Activated T-helper 17 cell treated with anti-CD3 and anti-CD28 coated beads, Interleukin-2, amount 50 U/mL, for 72 hours (primary cell): ENCODE results near the gene GALNT6. TPM values are rescaled to one million over a fixed set of nuclear protein-coding genes. Genes with fewer than 3 reads are reported as not detected.
"Not testable (repeated sequence)": the region's sequence is repeated elsewhere in the genome, so short reads cannot be mapped to it uniquely, and the experiment has no call there.

Experiments
- ATAC-seq: fragments of 150-1000 bp; cut with Tn5 transposase; replicated peaks from 2 replicates; pipeline ENCODE4 v1.10.0; 2021; ENCODE audit warnings: mild to moderate bottlenecking, moderate library complexity
- H3K27ac Mint-ChIP-seq: one replicate; pipeline ENCODE4 v1.8.0; 2022; ENCODE audit warnings: mixed read lengths
- H3K27me3 Mint-ChIP-seq: one replicate; pipeline ENCODE4 v1.8.0; 2022; ENCODE audit warnings: mixed read lengths
- H3K36me3 Mint-ChIP-seq: one replicate; pipeline ENCODE4 v1.8.0; 2022; ENCODE audit warnings: low read depth, mild to moderate bottlenecking, mixed read lengths
- H3K4me1 Mint-ChIP-seq: one replicate; pipeline ENCODE4 v1.8.0; 2022; ENCODE audit warnings: mixed read lengths
- H3K4me3 Mint-ChIP-seq: one replicate; pipeline ENCODE4 v1.8.0; 2022; ENCODE audit warnings: mild to moderate bottlenecking, mixed read lengths
- H3K9me3 Mint-ChIP-seq: one replicate; pipeline ENCODE4 v1.8.0; 2022; ENCODE audit warnings: mixed read lengths
- total RNA-seq, 2 donors: library from RNA; stranded (reverse); gene quantifications; one replicate each; pipeline ENCODE4 v1.2.3, GENCODE V29; 2022

Gene GALNT6
- total RNA-seq, 2 donors from 2014 or later, result 6.2 to 7.2 TPM

DNA sequence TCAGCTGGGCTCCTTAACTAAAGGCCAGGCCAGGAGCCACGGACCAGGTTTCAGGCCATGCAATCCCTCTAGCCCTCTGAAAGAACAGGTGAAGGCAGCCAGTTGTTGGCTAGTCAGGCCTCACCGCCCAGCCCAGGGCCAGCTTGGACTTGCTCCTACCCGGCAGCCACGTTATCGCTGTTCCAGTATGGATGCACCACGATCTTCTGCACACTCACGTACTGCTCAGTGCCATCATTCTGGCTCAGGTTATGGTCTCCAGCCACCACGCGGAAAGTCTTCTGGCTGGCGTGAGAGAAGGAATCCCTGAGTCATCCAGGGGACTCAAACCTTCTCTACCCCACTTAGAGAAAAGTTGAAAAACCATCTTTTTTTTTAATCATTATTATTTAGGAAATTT lies 48.8 kb downstream of the GALNT6 start:
- Mint-ChIP-seq H3K4me1 (peaks cover 5% of the 10 kb centered on the region), H3K4me3 (no peak overlapping the region), H3K27me3 (no peaks in the 10 kb centered on the region), H3K27ac (no peak overlapping the region), H3K9me3 (no peaks in the 10 kb centered on the region), H3K36me3 (no peaks in the 10 kb centered on the region)
- ATAC-seq, result no peak

DNA sequence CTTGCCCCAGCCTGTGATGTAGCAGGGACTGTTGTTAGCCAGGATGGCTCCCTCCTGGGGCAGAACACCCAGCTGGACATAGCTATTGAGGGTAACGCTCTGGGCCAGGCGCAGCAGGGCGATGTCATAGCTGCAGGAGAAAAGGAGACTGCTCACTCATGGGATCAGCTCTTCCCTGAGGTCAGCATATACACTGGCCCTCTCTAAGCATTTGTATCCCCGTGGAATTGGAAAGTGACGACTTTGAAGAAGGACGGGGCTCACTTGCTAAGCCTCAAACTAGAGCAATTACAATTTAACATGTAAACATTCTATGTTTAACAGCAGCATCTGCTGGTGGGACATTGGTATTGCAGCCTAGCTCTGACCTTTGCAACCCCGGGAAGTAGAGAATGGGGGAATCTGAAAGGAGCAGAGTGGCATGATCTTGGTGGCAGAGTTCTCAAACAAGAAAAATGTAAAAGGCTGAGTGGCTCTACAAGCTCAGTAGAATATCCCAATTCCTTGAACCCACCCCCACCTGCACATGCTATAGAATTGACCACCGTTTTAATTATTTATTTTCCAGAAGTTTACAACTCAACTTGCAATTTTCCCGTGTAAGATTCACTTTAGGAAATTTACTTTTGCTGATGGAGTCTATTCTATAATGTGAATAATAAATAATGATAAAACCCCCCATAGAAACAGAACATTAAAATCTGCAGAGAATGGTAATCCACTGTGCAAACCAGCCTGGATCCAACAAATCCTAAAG lies 49.8 kb downstream of the GALNT6 start:
- Mint-ChIP-seq H3K4me1 (peaks cover 5% of the 10 kb centered on the region), H3K4me3 (peak overlapping the region; percentile 37), H3K27me3 (no peaks in the 10 kb centered on the region), H3K9me3 (no peaks in the 10 kb centered on the region), H3K36me3 (no peaks in the 10 kb centered on the region), H3K27ac (no peak overlapping the region)
- peak; percentile 83 for ATAC-seq

DNA sequence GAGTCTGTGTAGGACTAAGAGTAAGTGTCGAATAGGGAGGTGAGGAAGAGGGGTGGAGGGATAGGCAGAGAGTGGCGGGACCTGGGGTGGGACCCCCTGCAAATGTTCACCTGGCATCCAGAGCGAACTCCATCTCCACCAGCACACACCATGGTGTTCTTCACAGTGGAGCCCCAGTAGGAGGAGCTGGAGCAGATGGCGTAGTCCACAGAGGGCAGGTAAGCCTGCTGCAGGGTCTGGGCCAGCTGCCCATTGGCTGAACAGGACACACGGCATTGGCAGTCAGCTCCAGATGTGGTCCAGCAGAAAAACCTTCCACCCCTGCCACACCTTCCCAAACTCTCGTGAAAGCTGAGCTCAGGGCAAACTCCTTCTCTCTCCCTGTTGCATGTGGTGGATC lies 51.5 kb downstream of the GALNT6 start:
- Mint-ChIP-seq H3K36me3 (no peaks in the 10 kb centered on the region), H3K4me3 (no peak overlapping the region), H3K9me3 (no peaks in the 10 kb centered on the region), H3K4me1 (peaks cover 10% of the 10 kb centered on the region), H3K27me3 (no peaks in the 10 kb centered on the region), H3K27ac (no peak overlapping the region)
- ATAC-seq, result no peak

DNA sequence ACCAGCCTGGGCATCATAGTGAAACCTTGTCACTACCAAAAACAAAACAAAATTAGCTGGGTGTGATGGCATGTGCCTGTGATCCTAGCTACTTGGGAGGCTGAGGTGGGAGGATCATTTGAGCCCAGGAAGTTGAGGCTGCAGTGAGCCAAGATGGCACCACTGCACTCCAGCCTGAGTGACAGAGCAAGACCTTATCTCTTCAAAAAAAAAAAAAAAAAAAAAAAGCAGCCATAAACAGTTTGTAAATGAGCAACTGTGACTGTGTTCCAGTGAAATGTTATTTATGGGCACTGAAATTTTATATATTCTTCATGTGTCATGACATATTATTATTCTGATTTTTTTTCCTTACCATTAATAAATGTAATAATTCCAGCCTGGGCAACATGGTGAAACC lies 53.9 kb downstream of the GALNT6 start:
- not testable (repeated sequence) for H3K9me3 Mint-ChIP-seq, ATAC-seq, H3K36me3 Mint-ChIP-seq, H3K27me3 Mint-ChIP-seq, H3K27ac Mint-ChIP-seq, H3K4me3 Mint-ChIP-seq
- H3K4me1 Mint-ChIP-seq, result peaks cover 11% of the 10 kb centered on the region

DNA sequence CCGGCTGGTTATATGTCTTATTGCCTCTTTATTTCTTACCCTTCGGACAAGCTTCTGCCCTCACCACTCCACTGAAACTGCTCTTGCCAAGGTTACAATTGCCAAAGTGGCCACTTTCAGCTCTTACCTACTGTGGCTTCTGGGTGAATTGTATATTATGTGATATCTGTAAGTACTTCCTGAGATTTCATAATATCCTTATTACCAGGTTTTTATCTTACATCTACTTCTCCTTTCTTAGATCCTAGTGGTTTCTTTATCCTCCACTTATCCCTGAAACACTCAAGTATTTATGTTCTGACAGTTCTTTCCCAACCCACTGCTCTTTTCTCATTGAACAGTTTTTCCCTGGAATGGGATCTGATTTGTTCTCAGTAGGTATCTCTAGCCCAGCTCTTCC lies 55.3 kb downstream of the GALNT6 start:
- ATAC-seq, result no peak
- Mint-ChIP-seq H3K4me3 (no peak overlapping the region), H3K9me3 (no peaks in the 10 kb centered on the region), H3K36me3 (no peaks in the 10 kb centered on the region), H3K27me3 (no peaks in the 10 kb centered on the region), H3K27ac (no peak overlapping the region), H3K4me1 (peaks cover 7% of the 10 kb centered on the region)

DNA sequence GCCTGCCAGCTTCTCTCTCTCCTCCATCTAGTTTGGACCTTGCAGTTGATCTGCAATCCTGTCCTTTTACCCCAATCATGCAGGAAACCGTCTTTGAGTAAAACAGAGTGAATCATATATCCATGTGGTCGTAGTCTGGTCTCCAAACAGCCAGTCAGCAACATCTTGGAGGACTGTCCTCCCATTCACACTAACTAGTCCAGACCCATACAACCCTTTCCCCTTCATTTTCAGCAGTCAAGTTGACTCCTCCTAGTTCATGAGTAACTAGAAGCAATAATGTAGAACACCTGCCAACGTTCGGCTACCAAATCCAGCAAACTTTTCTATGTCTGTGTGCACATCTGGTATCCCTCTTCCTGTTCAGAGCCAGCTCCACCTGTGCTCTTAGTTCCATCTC lies 56.4 kb downstream of the GALNT6 start:
- Mint-ChIP-seq H3K27me3 (no peaks in the 10 kb centered on the region), H3K9me3 (no peaks in the 10 kb centered on the region), H3K27ac (peak overlapping the region; percentile 48), H3K36me3 (no peaks in the 10 kb centered on the region), H3K4me3 (no peak overlapping the region), H3K4me1 (peaks cover 11% of the 10 kb centered on the region)
- ATAC-seq, result no peak

DNA sequence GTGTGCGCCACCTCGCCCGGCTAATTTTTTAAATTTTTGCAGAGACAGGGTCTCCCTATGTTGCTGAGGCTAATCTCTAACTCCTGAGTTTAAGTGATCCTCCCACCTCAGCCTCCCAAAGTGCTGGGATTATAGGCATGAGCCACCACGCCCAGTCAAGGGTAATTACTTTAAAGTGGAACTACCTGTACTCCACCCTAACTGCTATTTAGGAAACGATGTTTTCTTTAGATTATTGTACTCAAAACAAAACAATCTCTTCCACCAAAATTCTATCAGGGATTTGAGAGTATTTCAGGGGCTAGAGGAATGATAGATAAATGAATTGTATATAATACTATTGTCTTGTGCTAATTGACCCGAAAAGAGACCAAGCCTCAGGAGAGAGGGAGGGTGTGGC lies 57.7 kb downstream of the GALNT6 start:
- ATAC-seq, result no peak
- H3K27ac Mint-ChIP-seq, result no peak overlapping the region
- no peak overlapping the region for H3K4me3 Mint-ChIP-seq
- no peaks in the 10 kb centered on the region for H3K27me3 Mint-ChIP-seq
- H3K36me3 Mint-ChIP-seq, result no peaks in the 10 kb centered on the region
- H3K9me3 Mint-ChIP-seq, result no peaks in the 10 kb centered on the region
- H3K4me1 Mint-ChIP-seq, result peaks cover 13% of the 10 kb centered on the region

DNA sequence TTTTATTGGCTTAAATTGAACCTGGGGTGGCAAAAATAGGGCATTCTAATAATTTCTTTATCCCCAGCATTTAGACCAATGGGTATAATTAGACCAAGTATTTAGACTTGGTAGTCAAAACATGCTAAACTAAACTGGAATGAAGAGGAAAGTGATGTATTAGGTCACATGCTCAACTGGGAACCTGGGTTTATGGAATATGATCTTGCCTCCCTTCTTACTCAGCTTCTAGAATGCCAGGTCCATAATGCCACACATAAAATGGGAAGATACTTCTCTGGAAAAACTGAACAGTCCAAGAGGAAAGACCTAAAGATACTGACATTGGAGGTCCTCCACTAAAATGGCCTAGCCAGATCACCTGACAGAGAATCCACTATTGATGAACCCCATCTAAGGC lies 61.0 kb downstream of the GALNT6 start:
- no peak for ATAC-seq
- H3K4me1 Mint-ChIP-seq, result peaks cover 26% of the 10 kb centered on the region
- no peaks in the 10 kb centered on the region for H3K36me3 Mint-ChIP-seq
- peak overlapping the region; percentile 54 for H3K4me3 Mint-ChIP-seq
- H3K9me3 Mint-ChIP-seq, result no peaks in the 10 kb centered on the region
- no peaks in the 10 kb centered on the region for H3K27me3 Mint-ChIP-seq
- peak overlapping the region; percentile 48 for H3K27ac Mint-ChIP-seq

DNA sequence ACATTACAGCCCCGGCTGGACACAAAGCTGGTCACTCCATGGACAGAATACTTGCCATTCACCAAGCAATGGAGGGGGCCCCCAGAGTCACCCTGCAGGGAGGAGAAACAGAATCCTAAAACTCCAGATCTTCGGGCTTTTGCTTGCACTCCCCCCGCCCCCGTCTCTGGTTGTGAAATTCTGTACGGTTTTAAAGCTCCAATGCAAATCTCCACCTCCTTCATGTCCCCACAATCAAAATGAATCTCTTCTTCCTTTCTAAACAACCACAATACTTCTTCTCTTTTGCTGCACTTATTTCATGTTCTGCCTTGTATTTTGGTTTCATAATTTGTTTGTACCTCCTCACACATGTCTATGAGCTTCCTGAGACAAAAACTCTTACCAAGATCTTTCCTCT lies 61.5 kb downstream of the GALNT6 start:
- H3K36me3 Mint-ChIP-seq, result no peaks in the 10 kb centered on the region
- no peaks in the 10 kb centered on the region for H3K27me3 Mint-ChIP-seq
- peaks cover 26% of the 10 kb centered on the region for H3K4me1 Mint-ChIP-seq
- no peaks in the 10 kb centered on the region for H3K9me3 Mint-ChIP-seq
- H3K27ac Mint-ChIP-seq, result peak overlapping the region; percentile 48
- peak; percentile 53 for ATAC-seq
- peak overlapping the region; percentile 54 for H3K4me3 Mint-ChIP-seq

DNA sequence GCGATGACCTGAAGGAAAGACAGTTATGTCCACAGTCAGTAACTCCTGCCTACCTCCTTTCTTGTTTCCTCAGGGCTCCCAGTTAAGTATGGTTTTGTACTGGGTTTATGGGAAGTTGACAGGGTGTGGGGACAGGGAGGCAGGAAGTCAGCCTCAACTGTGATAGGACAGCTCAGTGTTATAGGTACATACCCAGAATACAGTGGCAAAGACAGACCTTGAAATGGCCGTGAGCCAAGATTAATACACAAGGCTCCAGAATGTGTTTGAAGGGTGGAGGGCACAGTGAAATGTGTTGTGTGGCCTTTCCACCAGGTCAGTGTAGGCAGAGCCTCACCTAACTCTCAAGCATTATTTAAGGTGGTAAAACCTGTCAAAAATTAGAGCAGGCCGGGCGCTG lies 62.6 kb downstream of the GALNT6 start:
- ATAC-seq, result no peak
- H3K27ac Mint-ChIP-seq, result no peak overlapping the region
- no peaks in the 10 kb centered on the region for H3K27me3 Mint-ChIP-seq
- no peaks in the 10 kb centered on the region for H3K36me3 Mint-ChIP-seq
- H3K4me3 Mint-ChIP-seq, result peak overlapping the region; percentile 54
- peaks cover 25% of the 10 kb centered on the region for H3K4me1 Mint-ChIP-seq
- H3K9me3 Mint-ChIP-seq, result no peaks in the 10 kb centered on the region

DNA sequence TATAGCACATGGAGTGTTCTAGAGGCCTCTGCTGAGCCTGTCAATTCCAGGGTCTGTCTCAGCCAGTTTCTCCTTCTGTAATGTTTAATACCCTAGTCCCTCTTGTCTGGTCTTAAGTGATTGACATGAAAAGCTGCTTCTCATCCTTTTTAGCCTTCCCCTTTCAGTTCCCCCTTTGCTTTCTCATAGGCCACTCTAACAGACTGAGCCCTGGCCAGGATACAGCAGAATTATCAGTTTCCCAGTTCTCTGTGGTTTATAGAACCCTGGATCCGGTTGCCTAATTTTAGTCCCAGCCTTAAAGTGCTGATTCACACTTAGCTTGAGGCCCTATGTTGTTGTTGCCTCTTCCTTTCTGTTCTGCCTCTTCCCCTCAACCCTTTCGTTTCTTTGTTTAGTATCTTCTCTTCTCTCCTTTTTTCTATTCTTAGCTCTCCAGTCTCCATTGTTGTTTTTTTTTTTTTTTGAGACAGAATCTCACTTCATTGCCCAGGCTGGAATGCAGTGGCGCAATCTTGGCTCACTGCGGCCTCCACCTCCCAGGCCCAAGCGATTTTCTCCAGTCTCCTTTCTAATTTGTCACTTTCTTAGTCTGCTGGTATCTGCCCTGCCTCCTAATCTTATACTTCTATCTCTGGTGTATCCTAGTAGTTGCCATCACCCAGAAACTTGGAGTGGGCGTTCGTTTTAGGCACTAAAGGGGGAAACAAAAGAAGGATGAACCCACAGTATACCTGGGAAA lies 64.3 kb downstream of the GALNT6 start:
- ATAC-seq, result peak; percentile 6
- Mint-ChIP-seq H3K27me3 (no peaks in the 10 kb centered on the region), H3K36me3 (peaks cover 15% of the 10 kb centered on the region), H3K9me3 (no peaks in the 10 kb centered on the region), H3K4me3 (peak overlapping the region; percentile 67), H3K27ac (peak overlapping the region; percentile 84), H3K4me1 (peaks cover 34% of the 10 kb centered on the region)

DNA sequence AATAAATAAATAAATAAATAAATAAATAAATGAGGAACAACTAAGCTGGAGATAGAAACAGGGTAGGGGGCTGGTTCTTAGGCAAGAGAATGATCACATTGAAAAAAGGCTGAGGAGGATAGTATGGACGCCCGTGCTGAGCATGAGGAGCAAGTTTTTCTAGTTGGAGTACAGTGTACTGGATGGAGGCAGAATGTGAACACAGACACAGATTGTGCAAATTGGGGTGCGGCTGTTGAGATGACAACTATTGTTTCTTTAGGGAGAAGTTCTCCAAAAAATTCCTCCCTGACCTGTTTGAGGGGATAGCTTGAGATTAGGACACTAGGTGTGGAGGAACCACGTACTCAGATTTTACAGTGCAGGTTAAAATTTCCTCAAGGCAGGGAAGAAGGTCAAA lies 66.3 kb downstream of the GALNT6 start:
- peak overlapping the region; percentile 93 for H3K4me3 Mint-ChIP-seq
- H3K27ac Mint-ChIP-seq, result peak overlapping the region; percentile 94
- H3K27me3 Mint-ChIP-seq, result no peaks in the 10 kb centered on the region
- no peaks in the 10 kb centered on the region for H3K9me3 Mint-ChIP-seq
- no peak for ATAC-seq
- peaks cover 51% of the 10 kb centered on the region for H3K4me1 Mint-ChIP-seq
- H3K36me3 Mint-ChIP-seq, result peaks cover 25% of the 10 kb centered on the region

DNA sequence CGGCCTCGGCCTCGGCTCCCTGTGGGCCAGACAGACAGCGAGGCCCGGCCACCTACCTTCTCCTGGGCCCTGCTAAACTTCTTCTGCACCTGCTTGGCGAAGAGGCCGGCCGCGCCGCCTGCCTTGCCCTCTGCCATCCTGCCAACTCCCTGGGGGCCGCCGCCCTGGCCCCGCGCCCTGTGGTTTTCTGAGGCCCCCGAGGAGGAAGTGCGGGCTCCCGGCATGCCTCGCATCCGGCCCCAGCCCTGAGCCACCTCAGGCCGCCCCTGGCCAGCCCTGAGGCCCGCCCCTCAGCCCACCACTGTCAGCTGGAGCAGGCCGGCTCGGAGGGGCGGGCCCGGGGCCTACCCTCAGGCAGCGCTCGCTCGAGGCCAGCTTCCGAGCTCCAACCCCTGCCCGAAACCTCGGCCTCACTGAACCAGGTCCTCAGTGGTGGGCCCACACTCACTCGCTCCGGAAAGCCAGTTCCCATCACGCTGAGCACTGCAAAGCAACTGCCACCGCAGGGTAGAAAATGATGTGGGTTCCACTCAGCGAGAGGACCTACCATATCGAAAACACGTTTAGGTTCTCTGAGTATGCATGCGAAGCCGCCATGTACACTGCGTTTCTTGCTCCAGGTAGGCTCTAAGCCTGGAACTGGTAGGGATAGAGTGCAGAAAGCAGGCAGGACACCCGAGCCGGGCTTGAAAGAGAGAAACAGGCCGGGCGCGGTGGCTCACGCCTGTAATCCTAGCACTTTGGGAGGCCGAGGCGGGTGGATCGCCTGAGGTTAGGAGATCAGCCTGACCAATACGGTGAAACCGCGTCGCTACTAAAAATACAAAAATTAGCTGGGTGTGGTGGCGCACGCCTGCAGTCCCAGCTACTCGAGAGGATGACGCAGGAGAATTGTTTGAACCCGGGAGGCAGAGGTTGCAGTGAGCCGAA lies 67.0 kb downstream of the GALNT6 start, which contains the start of gene BIN2:
TSS of gene BIN2 (minus strand) at position 209 of the 930 bp plus-strand sequence. CDS start at position 137, 72 bp downstream.
- H3K4me1 Mint-ChIP-seq, result peaks cover 54% of the 10 kb centered on the region

DNA sequence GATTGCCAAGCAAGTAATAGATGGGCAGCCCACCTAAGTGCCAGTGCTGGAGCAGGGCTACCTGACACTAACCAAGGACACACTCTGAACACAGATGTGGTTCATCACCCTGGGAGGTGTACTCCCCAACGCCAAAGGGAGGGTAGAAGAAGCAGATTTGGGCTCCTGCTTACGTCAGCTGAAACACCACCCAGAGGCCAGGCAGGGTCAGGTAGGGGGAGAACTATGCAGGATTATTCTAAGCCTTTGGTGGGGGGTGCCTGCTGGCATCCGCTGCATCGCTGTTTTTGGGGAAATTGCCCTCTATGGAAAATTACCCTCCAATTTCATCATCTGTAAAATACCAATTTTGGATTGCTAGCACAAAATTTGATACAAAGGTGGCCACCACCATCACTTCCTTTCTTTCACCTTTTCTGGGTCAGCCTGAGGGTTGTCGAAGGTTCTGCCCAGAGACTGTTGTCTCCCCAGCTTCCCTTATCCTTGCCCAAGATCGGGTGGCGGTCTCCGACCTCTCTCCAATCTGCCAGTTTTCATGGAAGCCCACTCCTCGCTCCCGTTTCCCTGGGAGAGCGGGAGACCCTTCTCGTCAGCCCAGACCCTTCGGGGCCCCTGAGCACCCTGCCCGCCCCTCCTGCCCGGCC lies 67.8 kb downstream of the GALNT6 start:
- ATAC-seq, result peak; percentile 57

More for the DNA sequence above, 67.0 kb downstream of the GALNT6 start, which contains the start of gene BIN2:
- Mint-ChIP-seq H3K27ac (peak within 1 kb of the TSS; percentile 94), H3K4me3 (peak within 1 kb of the TSS; percentile 93), H3K36me3 (peaks cover 25% of the 10 kb centered on the region), H3K27me3 (no peaks in the 10 kb centered on the region), H3K9me3 (no peaks in the 10 kb centered on the region)
- peak; percentile 70 for ATAC-seq

More for the DNA sequence above, 67.8 kb downstream of the GALNT6 start:
- no peaks in the 10 kb centered on the region for H3K27me3 Mint-ChIP-seq
- peaks cover 61% of the 10 kb centered on the region for H3K4me1 Mint-ChIP-seq
- peak overlapping the region; percentile 93 for H3K4me3 Mint-ChIP-seq
- no peaks in the 10 kb centered on the region for H3K9me3 Mint-ChIP-seq
- peaks cover 31% of the 10 kb centered on the region for H3K36me3 Mint-ChIP-seq
- peak overlapping the region; percentile 94 for H3K27ac Mint-ChIP-seq
